Measurements from ENCODE around the gene C17orf114.

C17orf114 gene

GRCh38 chr17:4849011-4849536 is 46.9 kb upstream of the C17orf114 start:
- Histone ChIP-seq H3K79me2 (ENCODE audit: insufficient read depth, low read length) (peaks cover 71% of the 10 kb centered on the region), H3K9ac (ENCODE audit: low read length) (no peak overlapping the region), H4K20me1 (ENCODE audit: insufficient read depth, low read length) (peaks cover 91% of the 10 kb centered on the region), H3K9me3 (ENCODE audit: insufficient read depth, low read depth, low read length) (no peaks in the 10 kb centered on the region), H2AFZ (ENCODE audit: low read depth, low read length) (no peak overlapping the region), H3K4me3 (ENCODE audit: insufficient read depth, low read depth, low read length) (no peak overlapping the region), H3K4me2 (ENCODE audit: low read length) (no peak overlapping the region), H3K27ac (ENCODE audit: low read depth, low read length) (no peak overlapping the region), H3K27me3 (ENCODE audit: insufficient read depth, low read length) (no peaks in the 10 kb centered on the region), H3K4me1 (ENCODE audit: insufficient read depth, low read length) (peaks cover 3% of the 10 kb centered on the region), H3K36me3 (ENCODE audit: insufficient read depth, low read length) (no peaks in the 10 kb centered on the region)
- H3K27ac Mint-ChIP-seq (ENCODE audit: unreplicated experiment), result no peak overlapping the region
- H3K9me3 Mint-ChIP-seq (ENCODE audit: unreplicated experiment), result no peaks in the 10 kb centered on the region
- peaks cover 3% of the 10 kb centered on the region for H3K27me3 Mint-ChIP-seq (ENCODE audit: low read depth, unreplicated experiment)
- H3K36me3 Mint-ChIP-seq (ENCODE audit: low read depth, unreplicated experiment), result peaks cover 8% of the 10 kb centered on the region
- FAIRE-seq (no peak), DNase-seq (ENCODE audit: low read depth) (no peak)
- TF ChIP-seq EZH2 (IDR thresholded peaks at IDR 0.05; ENCODE audit: insufficient read depth, low read length) (no peak), CTCF (IDR thresholded peaks at IDR 0.05; ENCODE audit: insufficient read depth, low read depth, low read length) (no peak)
- H3K4me3 Mint-ChIP-seq (ENCODE audit: unreplicated experiment), result peak overlapping the region; percentile 6
- peaks cover 30% of the 10 kb centered on the region for H3K4me1 Mint-ChIP-seq (ENCODE audit: low read depth, unreplicated experiment)

GRCh38 chr17:4846635-4847390 is 44.7 kb upstream of the C17orf114 start:
- no peak overlapping the region for H3K27ac Mint-ChIP-seq (ENCODE audit: unreplicated experiment)
- TF ChIP-seq EZH2 (IDR thresholded peaks at IDR 0.05; ENCODE audit: insufficient read depth, low read length), result no peak
- TF ChIP-seq CTCF (IDR thresholded peaks at IDR 0.05; ENCODE audit: insufficient read depth, low read depth, low read length), result no peak
- H3K4me1 Mint-ChIP-seq (ENCODE audit: low read depth, unreplicated experiment), result peaks cover 18% of the 10 kb centered on the region
- no peak for DNase-seq (ENCODE audit: low read depth)
- H3K4me3 Mint-ChIP-seq (ENCODE audit: unreplicated experiment), result no peak overlapping the region
- FAIRE-seq, result no peak
- H3K27me3 Mint-ChIP-seq (ENCODE audit: low read depth, unreplicated experiment), result peaks cover 3% of the 10 kb centered on the region
- Histone ChIP-seq H4K20me1 (ENCODE audit: insufficient read depth, low read length) (peaks cover 94% of the 10 kb centered on the region), H3K4me2 (ENCODE audit: low read length) (no peak overlapping the region), H3K36me3 (ENCODE audit: insufficient read depth, low read length) (no peaks in the 10 kb centered on the region), H3K27ac (ENCODE audit: low read depth, low read length) (no peak overlapping the region), H3K79me2 (ENCODE audit: insufficient read depth, low read length) (peaks cover 81% of the 10 kb centered on the region), H3K4me3 (ENCODE audit: insufficient read depth, low read depth, low read length) (no peak overlapping the region), H3K4me1 (ENCODE audit: insufficient read depth, low read length) (no peaks in the 10 kb centered on the region), H3K9ac (ENCODE audit: low read length) (no peak overlapping the region), H3K27me3 (ENCODE audit: insufficient read depth, low read length) (no peaks in the 10 kb centered on the region), H3K9me3 (ENCODE audit: insufficient read depth, low read depth, low read length) (no peaks in the 10 kb centered on the region), H2AFZ (ENCODE audit: low read depth, low read length) (no peak overlapping the region)
- H3K36me3 Mint-ChIP-seq (ENCODE audit: low read depth, unreplicated experiment), result peaks cover 8% of the 10 kb centered on the region
- H3K9me3 Mint-ChIP-seq (ENCODE audit: unreplicated experiment), result no peaks in the 10 kb centered on the region

GRCh38 chr17:4845118-4845517 is 43.0 kb upstream of the C17orf114 start:
- Histone ChIP-seq H3K4me1 (ENCODE audit: insufficient read depth, low read length) (peaks cover under 1% of the 10 kb centered on the region), H3K27ac (ENCODE audit: low read depth, low read length) (no peak overlapping the region), H3K79me2 (ENCODE audit: insufficient read depth, low read length) (peaks cover 84% of the 10 kb centered on the region), H4K20me1 (ENCODE audit: insufficient read depth, low read length) (peaks cover 94% of the 10 kb centered on the region), H3K4me2 (ENCODE audit: low read length) (no peak overlapping the region), H3K9ac (ENCODE audit: low read length) (no peak overlapping the region), H3K4me3 (ENCODE audit: insufficient read depth, low read depth, low read length) (no peak overlapping the region), H3K36me3 (ENCODE audit: insufficient read depth, low read length) (no peaks in the 10 kb centered on the region), H3K9me3 (ENCODE audit: insufficient read depth, low read depth, low read length) (no peaks in the 10 kb centered on the region), H2AFZ (ENCODE audit: low read depth, low read length) (no peak overlapping the region), H3K27me3 (ENCODE audit: insufficient read depth, low read length) (no peaks in the 10 kb centered on the region)
- H3K9me3 Mint-ChIP-seq (ENCODE audit: unreplicated experiment), result no peaks in the 10 kb centered on the region
- TF ChIP-seq CTCF (IDR thresholded peaks at IDR 0.05; ENCODE audit: insufficient read depth, low read depth, low read length), result no peak
- no peak for TF ChIP-seq EZH2 (IDR thresholded peaks at IDR 0.05; ENCODE audit: insufficient read depth, low read length)
- FAIRE-seq (no peak), DNase-seq (ENCODE audit: low read depth) (no peak)
- H3K36me3 Mint-ChIP-seq (ENCODE audit: low read depth, unreplicated experiment), result peaks cover 8% of the 10 kb centered on the region
- H3K27ac Mint-ChIP-seq (ENCODE audit: unreplicated experiment), result no peak overlapping the region
- H3K27me3 Mint-ChIP-seq (ENCODE audit: low read depth, unreplicated experiment), result peaks cover 3% of the 10 kb centered on the region
- no peak overlapping the region for H3K4me3 Mint-ChIP-seq (ENCODE audit: unreplicated experiment)
- peaks cover 20% of the 10 kb centered on the region for H3K4me1 Mint-ChIP-seq (ENCODE audit: low read depth, unreplicated experiment)

Measured in astrocyte (in vitro differentiated cells and primary cell).